ENCODE measurements around the gene GNAT3. TPM values are rescaled to one million over a fixed set of nuclear protein-coding genes. Genes with fewer than 3 reads are reported as not detected.

Gene GNAT3
- total RNA-seq, 4 donors from 2014 or later = not detected

DNA sequence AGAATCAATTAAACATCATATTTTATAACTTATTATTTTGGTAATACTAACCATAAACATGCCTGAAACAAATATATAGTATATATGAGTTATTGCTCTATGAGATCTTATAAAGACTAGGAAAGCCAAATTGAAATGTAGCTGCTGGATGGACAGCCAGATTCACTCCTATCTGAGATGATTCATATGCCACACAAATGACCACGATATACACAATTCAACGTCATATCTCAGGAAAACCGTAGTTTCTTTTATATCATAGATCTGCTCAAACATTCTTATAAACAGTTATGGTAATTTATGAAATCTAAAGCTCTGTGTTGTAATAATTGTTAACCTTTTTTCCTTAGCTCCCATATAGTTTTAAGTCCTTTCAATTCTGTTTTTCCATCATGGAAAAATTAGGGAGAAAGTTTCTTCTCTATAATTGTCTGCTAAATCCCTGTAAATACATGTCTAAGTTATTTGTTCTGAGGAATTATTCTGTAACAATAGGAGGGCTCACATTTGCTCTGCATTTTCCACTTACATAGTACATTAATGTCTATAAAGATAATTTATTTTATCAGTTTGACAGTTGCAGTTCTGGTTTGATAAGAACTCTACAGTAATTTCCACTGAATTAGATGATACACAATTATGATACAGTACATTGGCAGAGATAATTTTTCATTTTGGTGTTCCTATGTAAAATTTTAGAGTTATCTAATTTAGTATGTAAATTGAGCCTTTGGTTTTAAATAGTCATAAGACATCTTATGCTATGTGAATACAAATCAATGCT lies 42.7 kb downstream of the GNAT3 start:
- no peak for DNase-seq (ENCODE audit: low spot score)
- ATAC-seq (ENCODE audit: low FRiP score) = no peak
- TF ChIP-seq, protein P1, sequence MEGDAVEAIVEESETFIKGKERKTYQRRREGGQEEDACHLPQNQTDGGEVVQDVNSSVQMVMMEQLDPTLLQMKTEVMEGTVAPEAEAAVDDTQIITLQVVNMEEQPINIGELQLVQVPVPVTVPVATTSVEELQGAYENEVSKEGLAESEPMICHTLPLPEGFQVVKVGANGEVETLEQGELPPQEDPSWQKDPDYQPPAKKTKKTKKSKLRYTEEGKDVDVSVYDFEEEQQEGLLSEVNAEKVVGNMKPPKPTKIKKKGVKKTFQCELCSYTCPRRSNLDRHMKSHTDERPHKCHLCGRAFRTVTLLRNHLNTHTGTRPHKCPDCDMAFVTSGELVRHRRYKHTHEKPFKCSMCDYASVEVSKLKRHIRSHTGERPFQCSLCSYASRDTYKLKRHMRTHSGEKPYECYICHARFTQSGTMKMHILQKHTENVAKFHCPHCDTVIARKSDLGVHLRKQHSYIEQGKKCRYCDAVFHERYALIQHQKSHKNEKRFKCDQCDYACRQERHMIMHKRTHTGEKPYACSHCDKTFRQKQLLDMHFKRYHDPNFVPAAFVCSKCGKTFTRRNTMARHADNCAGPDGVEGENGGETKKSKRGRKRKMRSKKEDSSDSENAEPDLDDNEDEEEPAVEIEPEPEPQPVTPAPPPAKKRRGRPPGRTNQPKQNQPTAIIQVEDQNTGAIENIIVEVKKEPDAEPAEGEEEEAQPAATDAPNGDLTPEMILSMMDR (IDR thresholded peaks at IDR 0.05) = no peak

DNA sequence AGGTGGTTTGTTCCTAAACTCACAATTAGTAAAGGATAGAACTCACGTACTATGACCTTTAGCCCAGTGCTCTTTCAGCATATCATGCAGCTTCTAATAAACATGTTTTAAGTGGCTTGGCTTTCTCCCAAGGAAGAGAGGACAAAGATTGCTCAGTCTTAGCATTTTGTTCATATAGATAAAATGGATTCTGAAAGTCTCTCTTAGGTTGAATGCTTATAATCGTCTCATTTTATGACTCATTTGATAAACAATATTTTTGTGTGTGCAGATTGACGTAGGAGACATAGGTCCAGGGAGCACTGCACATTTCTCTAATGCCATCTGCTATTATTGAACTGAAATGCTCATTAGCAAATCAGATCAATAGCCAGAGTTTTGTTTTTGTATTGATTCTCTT lies 44.8 kb downstream of the GNAT3 start:
- ATAC-seq (ENCODE audit: low FRiP score) = no peak

DNA sequence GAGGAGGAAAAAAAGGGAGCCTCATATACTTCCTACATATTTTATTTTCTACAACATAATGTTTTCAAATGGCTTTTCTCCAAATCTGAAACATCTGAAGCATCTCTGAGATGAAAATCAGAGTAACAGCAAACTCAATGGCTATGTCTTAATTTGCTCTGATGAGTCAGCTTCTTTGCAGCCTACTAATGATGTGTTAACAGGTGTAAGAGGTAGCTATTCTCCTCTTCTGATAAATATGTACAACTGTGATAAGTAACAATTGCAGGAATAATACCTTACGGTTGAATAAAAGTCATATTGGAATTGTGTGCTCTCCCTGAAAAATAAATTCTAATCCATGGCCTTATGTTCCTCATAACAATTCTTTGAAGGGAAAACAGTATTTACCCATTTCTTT lies 45.2 kb downstream of the GNAT3 start:
- no peak for ATAC-seq (ENCODE audit: low FRiP score)
- no peak for DNase-seq (ENCODE audit: low spot score)
- TF ChIP-seq, protein P1 (IDR thresholded peaks at IDR 0.05) = no peak

More for the DNA sequence above, 44.8 kb downstream of the GNAT3 start:
- TF ChIP-seq, protein P1 (IDR thresholded peaks at IDR 0.05) = no peak
- DNase-seq (ENCODE audit: low spot score) = no peak

DNA sequence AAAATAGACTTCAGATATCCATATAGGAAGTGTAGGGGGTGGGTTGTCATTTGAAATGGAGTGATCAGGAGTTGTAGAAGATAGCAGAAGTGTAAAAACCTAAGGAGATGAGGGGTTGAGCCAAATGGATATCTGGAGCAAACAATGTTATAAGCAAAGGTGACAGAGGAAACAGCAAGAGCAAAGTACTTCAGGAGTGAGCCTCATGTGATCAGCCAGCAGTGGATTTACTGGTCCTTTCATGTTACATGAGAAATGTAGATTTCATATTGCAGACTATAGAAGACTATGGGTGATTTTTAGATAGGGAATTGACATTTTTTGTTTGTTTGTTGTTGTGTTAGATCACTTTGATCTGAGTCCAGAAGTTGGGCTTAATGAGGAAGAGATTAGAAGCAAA lies 47.7 kb downstream of the GNAT3 start:
- DNase-seq (ENCODE audit: low spot score) = no peak
- TF ChIP-seq, protein P1 (IDR thresholded peaks at IDR 0.05) = no peak
- ATAC-seq (ENCODE audit: low FRiP score) = no peak

DNA sequence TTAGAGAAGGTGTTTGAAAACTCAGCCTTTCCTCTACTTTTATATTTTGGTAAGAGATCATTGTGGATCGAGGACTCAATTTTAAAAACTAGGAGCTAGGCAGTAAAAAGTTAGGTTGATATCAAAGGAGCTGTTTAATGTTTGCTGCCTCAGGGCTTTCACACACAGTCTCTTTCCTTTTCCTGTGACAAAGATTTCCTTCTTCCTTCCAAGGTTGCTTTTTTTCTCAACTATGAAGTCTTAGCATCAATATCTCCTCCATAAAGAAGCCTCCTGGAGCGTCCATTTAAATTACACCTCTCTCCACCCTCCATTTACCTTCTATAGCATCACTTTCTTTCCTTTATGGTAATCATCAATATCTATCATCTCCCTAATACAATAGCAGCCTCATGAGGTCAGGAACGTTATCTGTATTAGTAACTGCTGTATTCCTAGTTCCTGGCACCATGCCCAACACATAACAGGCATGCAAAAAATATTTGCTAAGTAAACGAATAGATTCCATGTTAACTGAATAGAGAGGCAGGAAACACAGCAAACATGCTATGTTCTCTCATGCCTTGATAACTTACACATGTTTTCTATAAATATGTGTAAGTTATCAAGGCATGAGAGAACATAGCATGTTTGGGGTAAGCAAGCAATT lies 48.5 kb downstream of the GNAT3 start:
- DNase-seq (ENCODE audit: low spot score) (no peak), ATAC-seq (ENCODE audit: low FRiP score) (no peak)
- TF ChIP-seq, protein P1 (IDR thresholded peaks at IDR 0.05) = no peak

DNA sequence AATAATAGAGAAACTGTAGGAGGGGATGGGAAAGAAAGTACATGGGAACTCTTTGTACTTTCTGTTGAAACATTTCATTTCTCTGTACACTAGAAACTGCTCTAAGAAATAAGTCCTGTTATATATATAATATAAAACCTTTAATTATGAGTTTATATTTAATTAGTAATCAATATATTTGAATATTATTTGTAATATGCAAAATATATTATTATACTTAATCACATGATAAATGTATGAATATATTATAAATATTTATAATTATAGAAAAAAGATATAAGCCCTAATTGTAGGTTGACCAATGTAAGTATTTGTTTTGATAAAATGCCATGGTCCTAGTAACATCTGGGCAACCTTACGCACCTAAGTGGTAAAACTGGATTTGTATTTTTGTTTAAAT lies 51.0 kb downstream of the GNAT3 start:
- DNase-seq (ENCODE audit: low spot score) = no peak
- TF ChIP-seq, protein P1 (IDR thresholded peaks at IDR 0.05) = no peak
- ATAC-seq (ENCODE audit: low FRiP score) = no peak

Data from omental fat pad (tissue), 4 donors.